Mucosa of stomach (tissue), 1 donor: ENCODE data around the gene COG1.

ENCODE experiments used
- H3K27me3 ChIP-seq: one replicate; pipeline ENCODE4 v1.7.0; 2013; ENCODE audit warnings: mild to moderate bottlenecking, low read length; ENCODE audit not compliant: control insufficient read depth, insufficient read depth
- H3K36me3 ChIP-seq: one replicate; pipeline ENCODE4 v1.7.0; 2013; ENCODE audit warnings: low read length; ENCODE audit not compliant: control insufficient read depth, insufficient read depth
- H3K4me1 ChIP-seq: one replicate; pipeline ENCODE4 v1.7.0; 2013; ENCODE audit warnings: mild to moderate bottlenecking, low read length; ENCODE audit not compliant: control insufficient read depth, insufficient read depth
- H3K4me3 ChIP-seq: one replicate; pipeline ENCODE4 v1.7.0; 2013; ENCODE audit warnings: low read length
- H3K9ac ChIP-seq: one replicate; pipeline ENCODE4 v1.7.0; 2013; ENCODE audit warnings: mild to moderate bottlenecking, low read length, moderate library complexity
- H3K9me3 ChIP-seq: one replicate; pipeline ENCODE4 v1.7.0; 2013; ENCODE audit warnings: mild to moderate bottlenecking, low read length, moderate library complexity; ENCODE audit not compliant: control insufficient read depth
- donor health status: Pancreatic carcinoma.

The COG1 gene

GRCh38 chr17:73248532-73248931 is 55.7 kb downstream of the COG1 start:
- no peaks in the 10 kb centered on the region for H3K36me3 ChIP-seq
- no peak overlapping the region for H3K4me3 ChIP-seq
- no peaks in the 10 kb centered on the region for H3K4me1 ChIP-seq
- H3K27me3 ChIP-seq = no peaks in the 10 kb centered on the region
- H3K9ac ChIP-seq = no peak overlapping the region
- H3K9me3 ChIP-seq = no peaks in the 10 kb centered on the region

- Histone ChIP-seq H3K27me3 (no peaks in the 10 kb centered on the region), H3K4me1 (no peaks in the 10 kb centered on the region), H3K36me3 (no peaks in the 10 kb centered on the region), H3K9me3 (no peaks in the 10 kb centered on the region), H3K9ac (no peak overlapping the region), H3K4me3 (no peak overlapping the region)
These were observed 56.8 kb downstream of the COG1 start for GRCh38 chr17:73249700-73250099.

GRCh38 chr17:73250851-73251640 is 58.2 kb downstream of the COG1 start:
- H3K4me1 ChIP-seq = no peaks in the 10 kb centered on the region
- no peaks in the 10 kb centered on the region for H3K27me3 ChIP-seq
- no peaks in the 10 kb centered on the region for H3K36me3 ChIP-seq
- no peak overlapping the region for H3K4me3 ChIP-seq
- H3K9me3 ChIP-seq = no peaks in the 10 kb centered on the region
- H3K9ac ChIP-seq = no peak overlapping the region

- no peak overlapping the region for H3K9ac ChIP-seq
- H3K36me3 ChIP-seq = no peaks in the 10 kb centered on the region
- no peak overlapping the region for H3K4me3 ChIP-seq
- no peaks in the 10 kb centered on the region for H3K27me3 ChIP-seq
- no peaks in the 10 kb centered on the region for H3K9me3 ChIP-seq
- no peaks in the 10 kb centered on the region for H3K4me1 ChIP-seq
These were observed 59.0 kb downstream of the COG1 start for GRCh38 chr17:73251871-73252270.

- no peaks in the 10 kb centered on the region for H3K27me3 ChIP-seq
These were observed 62.9 kb downstream of the COG1 start for GRCh38 chr17:73255671-73256181.

GRCh38 chr17:73256220-73256619 is 63.4 kb downstream of the COG1 start:
- no peaks in the 10 kb centered on the region for H3K9me3 ChIP-seq
- no peak overlapping the region for H3K4me3 ChIP-seq
- H3K36me3 ChIP-seq = no peaks in the 10 kb centered on the region
- no peak overlapping the region for H3K9ac ChIP-seq
- H3K27me3 ChIP-seq = no peaks in the 10 kb centered on the region
- peaks cover 5% of the 10 kb centered on the region for H3K4me1 ChIP-seq

More at GRCh38 chr17:73255671-73256181, 62.9 kb downstream of the COG1 start:
- no peaks in the 10 kb centered on the region for H3K9me3 ChIP-seq
- H3K4me1 ChIP-seq = peaks cover under 1% of the 10 kb centered on the region
- no peak overlapping the region for H3K4me3 ChIP-seq
- no peaks in the 10 kb centered on the region for H3K36me3 ChIP-seq
- H3K9ac ChIP-seq = no peak overlapping the region

GRCh38 chr17:73257516-73257915 is 64.7 kb downstream of the COG1 start:
- H3K4me1 ChIP-seq = peaks cover 18% of the 10 kb centered on the region
- H3K9ac ChIP-seq = no peak overlapping the region
- no peaks in the 10 kb centered on the region for H3K27me3 ChIP-seq
- no peaks in the 10 kb centered on the region for H3K9me3 ChIP-seq
- H3K36me3 ChIP-seq = no peaks in the 10 kb centered on the region
- no peak overlapping the region for H3K4me3 ChIP-seq
